Activated CD4-positive, alpha-beta memory T cell treated with anti-CD3 and anti-CD28 coated beads, Interleukin-2, amount 10 ng/mL, durations not matched to agents 7 days and 5 days (primary cell): ENCODE results near the gene HBA1. TPM values are rescaled to one million over a fixed set of nuclear protein-coding genes. Genes with fewer than 3 reads are reported as not detected.
"Not testable (repeated sequence)": the region's sequence is repeated elsewhere in the genome, so short reads cannot be mapped to it uniquely, and the experiment has no call there.

Source experiments
- CTCF ChIA-PET: fragments of 350-600 bp; sonication (Branson Sonifier 250); formaldehyde crosslinking; loops from one replicate; lab custom pipeline; 2021; ENCODE audit warnings: antibody characterized with exemption, inconsistent platforms; lab: Charles Lee
- POLR2A ChIA-PET: fragments of 350-600 bp; sonication (Branson Sonifier 250); formaldehyde crosslinking; loops from one replicate; lab custom pipeline; 2021; ENCODE audit warnings: antibody characterized with exemption; lab: Charles Lee
- DNase-seq: peaks from one replicate; pipeline ENCODE4 v3.0.0-alpha.2; 2020
- H3K27ac Mint-ChIP-seq: one replicate; pipeline ENCODE4 v1.8.0; 2021; ENCODE audit warnings: mild to moderate bottlenecking, mixed read lengths
- H3K27me3 Mint-ChIP-seq: one replicate; pipeline ENCODE4 v1.8.0; 2021; ENCODE audit warnings: mixed read lengths
- H3K36me3 Mint-ChIP-seq: one replicate; pipeline ENCODE4 v1.8.0; 2021; ENCODE audit warnings: low read depth, mixed read lengths
- H3K4me1 Mint-ChIP-seq: one replicate; pipeline ENCODE4 v1.8.0; 2021; ENCODE audit warnings: mixed read lengths
- H3K4me3 Mint-ChIP-seq: one replicate; pipeline ENCODE4 v1.8.0; 2021; ENCODE audit warnings: mild to moderate bottlenecking, mixed read lengths
- H3K9me3 Mint-ChIP-seq: one replicate; pipeline ENCODE4 v1.8.0; 2021; ENCODE audit warnings: mixed read lengths
- total RNA-seq, 2 experiments: library from RNA; stranded (reverse); gene quantifications; one replicate each; pipeline ENCODE4 v1.2.3, GENCODE V29; 2021

HBA1 gene
- total RNA-seq = not detected

DNA sequence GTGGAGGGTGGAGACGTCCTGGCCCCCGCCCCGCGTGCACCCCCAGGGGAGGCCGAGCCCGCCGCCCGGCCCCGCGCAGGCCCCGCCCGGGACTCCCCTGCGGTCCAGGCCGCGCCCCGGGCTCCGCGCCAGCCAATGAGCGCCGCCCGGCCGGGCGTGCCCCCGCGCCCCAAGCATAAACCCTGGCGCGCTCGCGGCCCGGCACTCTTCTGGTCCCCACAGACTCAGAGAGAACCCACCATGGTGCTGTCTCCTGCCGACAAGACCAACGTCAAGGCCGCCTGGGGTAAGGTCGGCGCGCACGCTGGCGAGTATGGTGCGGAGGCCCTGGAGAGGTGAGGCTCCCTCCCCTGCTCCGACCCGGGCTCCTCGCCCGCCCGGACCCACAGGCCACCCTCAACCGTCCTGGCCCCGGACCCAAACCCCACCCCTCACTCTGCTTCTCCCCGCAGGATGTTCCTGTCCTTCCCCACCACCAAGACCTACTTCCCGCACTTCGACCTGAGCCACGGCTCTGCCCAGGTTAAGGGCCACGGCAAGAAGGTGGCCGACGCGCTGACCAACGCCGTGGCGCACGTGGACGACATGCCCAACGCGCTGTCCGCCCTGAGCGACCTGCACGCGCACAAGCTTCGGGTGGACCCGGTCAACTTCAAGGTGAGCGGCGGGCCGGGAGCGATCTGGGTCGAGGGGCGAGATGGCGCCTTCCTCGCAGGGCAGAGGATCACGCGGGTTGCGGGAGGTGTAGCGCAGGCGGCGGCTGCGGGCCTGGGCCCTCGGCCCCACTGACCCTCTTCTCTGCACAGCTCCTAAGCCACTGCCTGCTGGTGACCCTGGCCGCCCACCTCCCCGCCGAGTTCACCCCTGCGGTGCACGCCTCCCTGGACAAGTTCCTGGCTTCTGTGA lies at the start of gene HBA1:
TSS of gene HBA1 (plus strand) at position 204 of the 906 bp plus-strand sequence. CDS start at position 241, 37 bp downstream.
- H3K4me3 Mint-ChIP-seq, H3K27ac Mint-ChIP-seq, H3K36me3 Mint-ChIP-seq, POLR2A ChIA-PET, H3K9me3 Mint-ChIP-seq, CTCF ChIA-PET, DNase-seq: not testable (repeated sequence)
- Mint-ChIP-seq H3K4me1 (peaks cover 18% of the 10 kb centered on the region), H3K27me3 (peaks cover 49% of the 10 kb centered on the region)

DNA sequence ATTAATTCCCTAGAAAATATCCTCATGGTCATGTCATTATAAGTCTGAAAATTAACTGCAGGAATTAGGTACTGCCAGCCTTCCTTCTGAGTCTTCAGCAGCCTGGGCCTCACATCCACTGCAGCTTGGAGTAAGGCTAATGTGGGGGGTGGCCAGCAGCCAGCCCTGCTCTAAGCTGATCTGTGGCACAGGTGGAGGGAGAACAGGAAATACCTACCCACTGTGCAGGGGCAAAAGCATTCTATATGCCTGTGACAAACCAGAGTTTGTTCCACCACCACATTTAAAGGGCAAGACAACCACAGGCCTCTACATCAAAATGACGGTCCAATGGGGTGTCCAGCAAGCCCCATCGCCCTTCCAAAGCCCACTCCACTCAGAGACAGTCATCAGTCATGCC lies 47.4 kb upstream of the HBA1 start:
- Mint-ChIP-seq H3K27me3 (no peaks in the 10 kb centered on the region), H3K4me1 (peaks cover 23% of the 10 kb centered on the region), H3K36me3 (no peaks in the 10 kb centered on the region), H3K9me3 (no peaks in the 10 kb centered on the region), H3K4me3 (no peak overlapping the region), H3K27ac (no peak overlapping the region)
- CTCF ChIA-PET = no interaction called here
- no peak for DNase-seq
- POLR2A ChIA-PET = interaction anchor here (1.0 kb wide), 1 partner anchor 9 kb away, joined by 3 read pairs; no protein-coding TSS in a partner anchor

DNA sequence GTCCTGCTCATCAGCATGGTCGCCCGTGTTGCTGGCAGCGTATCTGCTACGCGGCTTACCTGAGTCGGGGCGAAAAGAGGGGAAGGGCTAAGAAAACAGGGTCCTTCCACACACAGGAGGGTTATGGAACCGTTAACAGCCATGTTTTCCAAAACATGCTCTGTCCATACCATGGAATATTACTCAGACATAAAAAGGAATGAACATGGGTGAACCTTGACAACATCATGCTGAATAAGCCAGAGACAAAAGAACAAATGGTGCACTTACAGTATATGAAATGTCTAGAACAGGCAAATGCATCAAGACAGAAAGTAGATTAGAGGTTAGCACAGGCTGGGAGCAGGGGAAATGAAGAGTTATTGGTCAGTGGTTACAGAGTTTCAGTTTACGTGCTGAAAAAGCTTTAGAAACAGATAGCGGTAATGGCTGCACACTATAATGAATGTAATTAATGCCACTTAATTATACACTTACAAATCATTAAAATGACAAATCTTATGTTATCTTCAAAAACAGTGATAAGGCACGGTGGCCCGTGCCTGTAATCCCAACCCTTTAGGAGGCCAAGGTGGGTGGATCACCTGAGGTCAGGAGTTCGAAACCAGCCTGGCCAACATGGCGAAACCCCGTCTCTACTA lies 45.8 kb upstream of the HBA1 start:
- CTCF ChIA-PET = interaction anchor here (2.0 kb wide), 1 partner anchor 24 kb away, joined by 4 read pairs; no protein-coding TSS in a partner anchor

DNA sequence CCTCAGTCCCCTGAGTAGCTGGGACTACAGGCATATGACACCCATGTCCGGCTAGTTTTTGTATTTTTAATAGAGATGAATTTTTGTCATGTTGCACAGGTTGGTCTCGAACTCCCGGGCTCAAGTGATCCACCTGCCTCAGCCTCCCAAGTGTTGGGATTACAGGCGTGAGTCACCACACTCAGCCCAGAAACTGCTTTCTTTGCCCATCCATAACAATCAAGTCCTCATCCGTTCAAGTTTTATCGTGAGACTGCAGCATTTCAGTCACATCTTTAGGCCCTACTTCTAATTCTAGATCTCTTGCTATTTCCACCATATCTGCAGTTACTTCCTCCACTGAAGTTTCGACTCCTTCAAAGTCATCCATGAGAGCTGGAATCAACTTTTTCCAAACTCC lies 44.4 kb upstream of the HBA1 start:
- H3K36me3 Mint-ChIP-seq = peaks cover 6% of the 10 kb centered on the region
- no peaks in the 10 kb centered on the region for H3K9me3 Mint-ChIP-seq
- H3K27ac Mint-ChIP-seq = no peak overlapping the region
- no peak overlapping the region for H3K4me3 Mint-ChIP-seq
- H3K4me1 Mint-ChIP-seq = peaks cover 41% of the 10 kb centered on the region
- no peak for DNase-seq
- CTCF ChIA-PET = interaction anchor here (2.0 kb wide), 1 partner anchor 25 kb away, joined by 4 read pairs; no protein-coding TSS in a partner anchor
- POLR2A ChIA-PET = no interaction called here
- H3K27me3 Mint-ChIP-seq = no peaks in the 10 kb centered on the region

More for the DNA sequence above, 45.8 kb upstream of the HBA1 start:
- Mint-ChIP-seq H3K4me3 (no peak overlapping the region), H3K9me3 (no peaks in the 10 kb centered on the region), H3K36me3 (peaks cover 3% of the 10 kb centered on the region), H3K27ac (no peak overlapping the region), H3K27me3 (no peaks in the 10 kb centered on the region), H3K4me1 (peaks cover 34% of the 10 kb centered on the region)
- POLR2A ChIA-PET = no interaction called here
- DNase-seq = no peak

GRCh38 chr16:133716-134115 lies 42.8 kb upstream of the HBA1 start:
- no peaks in the 10 kb centered on the region for H3K27me3 Mint-ChIP-seq
- H3K36me3 Mint-ChIP-seq = peaks cover 6% of the 10 kb centered on the region
- ChIA-PET POLR2A (no interaction called here), CTCF (interaction anchor here (1.4 to 2.2 kb wide), 2 partner anchors 15 to 27 kb away, joined by 9 to 15 read pairs; no protein-coding TSS in a partner anchor)
- H3K27ac Mint-ChIP-seq = no peak overlapping the region
- peaks cover 47% of the 10 kb centered on the region for H3K4me1 Mint-ChIP-seq
- H3K4me3 Mint-ChIP-seq = no peak overlapping the region
- H3K9me3 Mint-ChIP-seq = no peaks in the 10 kb centered on the region
- DNase-seq = no peak

GRCh38 chr16:138049-138417 lies 38.4 kb upstream of the HBA1 start:
- peak; percentile 41 for DNase-seq

DNA sequence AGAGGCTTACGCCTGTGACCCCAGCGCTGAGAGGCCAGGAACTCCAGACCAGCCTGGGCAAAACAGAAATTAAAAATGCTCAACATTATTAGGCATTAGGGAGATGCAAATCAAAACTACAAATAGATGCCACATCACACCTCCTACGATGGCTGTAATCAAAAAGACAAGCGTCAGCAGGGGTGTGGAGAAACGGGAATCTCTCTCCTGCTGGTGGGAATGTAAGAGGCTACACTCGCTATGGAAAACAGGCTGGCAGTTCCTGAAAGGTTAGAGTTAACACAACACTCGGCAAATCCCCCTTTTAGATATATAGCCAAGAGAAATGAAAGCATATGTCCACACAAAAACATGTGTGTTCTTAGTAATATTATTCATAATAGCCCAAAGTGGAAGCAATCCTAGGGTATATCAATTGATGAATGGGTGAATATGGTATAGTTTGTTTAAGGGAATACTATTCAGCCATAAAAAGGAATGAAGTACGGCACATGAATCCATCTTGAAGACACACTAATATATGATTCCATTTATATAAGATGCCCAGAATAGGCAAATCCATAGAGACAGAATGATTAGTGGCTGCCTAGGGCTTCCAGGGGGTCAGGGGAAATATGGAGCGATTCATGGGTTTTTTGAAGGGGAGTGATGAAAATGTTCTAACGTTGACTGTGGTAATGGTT lies 36.2 kb upstream of the HBA1 start:
- no peaks in the 10 kb centered on the region for H3K9me3 Mint-ChIP-seq
- H3K4me3 Mint-ChIP-seq = peak overlapping the region; percentile 38
- H3K36me3 Mint-ChIP-seq = peaks cover 3% of the 10 kb centered on the region
- H3K4me1 Mint-ChIP-seq = peaks cover 18% of the 10 kb centered on the region
- H3K27me3 Mint-ChIP-seq = peaks cover 9% of the 10 kb centered on the region
- POLR2A ChIA-PET = no interaction called here
- DNase-seq = no peak
- peak overlapping the region; percentile 18 for H3K27ac Mint-ChIP-seq
- CTCF ChIA-PET = interaction anchor here (1.0 kb wide), 1 partner anchor 30 kb away, joined by 5 read pairs; no protein-coding TSS in a partner anchor

More at GRCh38 chr16:138049-138417, 38.4 kb upstream of the HBA1 start:
- Mint-ChIP-seq H3K4me1 (peaks cover 32% of the 10 kb centered on the region), H3K9me3 (no peaks in the 10 kb centered on the region), H3K4me3 (peak overlapping the region; percentile 75), H3K27me3 (peaks cover 2% of the 10 kb centered on the region), H3K27ac (peak overlapping the region; percentile 69), H3K36me3 (peaks cover 6% of the 10 kb centered on the region)
- ChIA-PET POLR2A (no interaction called here), CTCF (no interaction called here)

- no peak overlapping the region for H3K27ac Mint-ChIP-seq
- peaks cover 6% of the 10 kb centered on the region for H3K4me1 Mint-ChIP-seq
- no peak for DNase-seq
- no peak overlapping the region for H3K4me3 Mint-ChIP-seq
- ChIA-PET POLR2A (no interaction called here), CTCF (no interaction called here)
- H3K27me3 Mint-ChIP-seq = peaks cover 15% of the 10 kb centered on the region
- H3K36me3 Mint-ChIP-seq = no peaks in the 10 kb centered on the region
- H3K9me3 Mint-ChIP-seq = no peaks in the 10 kb centered on the region
Observed at GRCh38 chr16:142405-142967, 34.0 kb upstream of the HBA1 start.

DNA sequence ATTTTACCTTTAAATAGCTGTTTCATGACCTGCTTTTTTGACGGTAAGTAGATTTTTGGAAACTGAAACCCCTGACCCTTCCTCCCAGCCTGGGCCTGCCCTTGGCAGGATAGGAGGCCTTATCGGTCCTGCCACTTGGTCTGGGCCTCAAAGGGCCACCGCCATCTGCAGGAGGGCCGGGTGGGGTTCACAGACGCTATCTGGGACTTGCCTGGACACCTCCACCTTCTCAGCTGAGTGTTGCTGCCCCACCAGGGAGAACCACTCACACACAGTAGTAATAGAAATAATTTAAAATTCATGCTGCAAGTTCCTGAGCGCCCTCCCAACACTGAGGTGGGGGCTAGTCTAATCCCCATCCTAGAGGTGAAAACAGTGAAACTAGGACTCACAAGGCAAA lies 33.4 kb upstream of the HBA1 start:
- Mint-ChIP-seq H3K27me3 (peaks cover 15% of the 10 kb centered on the region), H3K4me3 (no peak overlapping the region), H3K27ac (no peak overlapping the region), H3K4me1 (peaks cover 5% of the 10 kb centered on the region), H3K36me3 (no peaks in the 10 kb centered on the region), H3K9me3 (no peaks in the 10 kb centered on the region)
- DNase-seq = no peak
- POLR2A ChIA-PET = no interaction called here
- CTCF ChIA-PET = no interaction called here

- CTCF ChIA-PET = no interaction called here
- H3K4me1 Mint-ChIP-seq = peaks cover 5% of the 10 kb centered on the region
- no peak overlapping the region for H3K27ac Mint-ChIP-seq
- POLR2A ChIA-PET = no interaction called here
- no peak overlapping the region for H3K4me3 Mint-ChIP-seq
- no peaks in the 10 kb centered on the region for H3K9me3 Mint-ChIP-seq
- DNase-seq = no peak
- H3K27me3 Mint-ChIP-seq = peaks cover 18% of the 10 kb centered on the region
- H3K36me3 Mint-ChIP-seq = no peaks in the 10 kb centered on the region
Observed at GRCh38 chr16:143456-143855, 33.0 kb upstream of the HBA1 start.

DNA sequence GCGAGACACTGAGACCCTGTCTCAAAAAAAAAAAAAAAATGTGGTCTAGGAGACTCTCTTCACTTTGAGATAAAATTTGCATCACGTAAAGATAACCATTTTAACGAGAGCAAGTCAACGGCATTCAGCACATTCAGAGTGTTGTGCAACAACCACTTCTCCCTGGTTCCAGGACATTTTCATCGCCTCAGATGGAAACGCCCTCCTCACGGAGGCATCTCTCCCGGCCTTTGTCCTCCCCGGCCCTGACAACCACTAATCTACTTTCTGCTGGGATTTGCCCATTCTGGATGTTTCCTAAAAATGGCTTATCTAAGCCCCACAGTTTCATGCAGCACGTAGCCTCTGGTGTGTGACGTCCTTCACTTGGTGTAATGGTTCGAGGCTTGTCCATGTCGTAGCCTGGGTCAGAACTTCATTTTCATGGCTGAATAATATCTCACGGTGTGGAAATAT lies 31.7 kb upstream of the HBA1 start:
- Mint-ChIP-seq H3K4me1 (no peaks in the 10 kb centered on the region), H3K4me3 (no peak overlapping the region), H3K27me3 (peaks cover 23% of the 10 kb centered on the region), H3K9me3 (no peaks in the 10 kb centered on the region), H3K27ac (no peak overlapping the region), H3K36me3 (no peaks in the 10 kb centered on the region)
- DNase-seq = no peak
- CTCF ChIA-PET = no interaction called here
- POLR2A ChIA-PET = no interaction called here

DNA sequence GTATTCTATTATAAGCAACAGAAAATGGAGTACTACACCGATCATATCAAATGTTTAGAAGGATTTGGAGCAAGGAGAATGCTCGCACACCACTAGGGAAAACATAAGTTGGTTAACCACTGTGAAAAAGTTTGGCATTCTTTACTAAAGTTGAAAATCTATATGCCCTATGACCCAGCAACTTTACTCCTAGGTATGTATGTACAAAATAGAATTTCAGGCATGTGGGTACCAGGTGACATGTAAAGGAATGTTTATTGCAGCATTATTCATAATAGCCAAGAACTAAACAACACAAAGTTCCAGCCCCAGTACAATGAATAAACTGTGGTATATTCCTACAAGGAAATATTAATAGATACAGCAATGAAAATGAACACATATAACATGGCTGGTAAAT lies 29.8 kb upstream of the HBA1 start:
- CTCF ChIA-PET = no interaction called here
- Mint-ChIP-seq H3K27me3 (peaks cover 28% of the 10 kb centered on the region), H3K9me3 (no peaks in the 10 kb centered on the region), H3K4me1 (no peaks in the 10 kb centered on the region), H3K36me3 (no peaks in the 10 kb centered on the region), H3K4me3 (no peak overlapping the region), H3K27ac (no peak overlapping the region)
- POLR2A ChIA-PET = no interaction called here
- no peak for DNase-seq
